ENCODE data around the gene RALGPS1.
A peak's percentile ranks its signal among the peaks of the same experiment; 100 is the strongest.

RALGPS1 gene

GRCh38 chr9:127205952-127206351, 291.4 kb downstream of the RALGPS1 start:
- no peak for DNase-seq (ENCODE audit: low read depth)

- no peak for DNase-seq (ENCODE audit: low read depth)
Observed at GRCh38 chr9:127206666-127207065, 292.1 kb downstream of the RALGPS1 start.

DNA sequence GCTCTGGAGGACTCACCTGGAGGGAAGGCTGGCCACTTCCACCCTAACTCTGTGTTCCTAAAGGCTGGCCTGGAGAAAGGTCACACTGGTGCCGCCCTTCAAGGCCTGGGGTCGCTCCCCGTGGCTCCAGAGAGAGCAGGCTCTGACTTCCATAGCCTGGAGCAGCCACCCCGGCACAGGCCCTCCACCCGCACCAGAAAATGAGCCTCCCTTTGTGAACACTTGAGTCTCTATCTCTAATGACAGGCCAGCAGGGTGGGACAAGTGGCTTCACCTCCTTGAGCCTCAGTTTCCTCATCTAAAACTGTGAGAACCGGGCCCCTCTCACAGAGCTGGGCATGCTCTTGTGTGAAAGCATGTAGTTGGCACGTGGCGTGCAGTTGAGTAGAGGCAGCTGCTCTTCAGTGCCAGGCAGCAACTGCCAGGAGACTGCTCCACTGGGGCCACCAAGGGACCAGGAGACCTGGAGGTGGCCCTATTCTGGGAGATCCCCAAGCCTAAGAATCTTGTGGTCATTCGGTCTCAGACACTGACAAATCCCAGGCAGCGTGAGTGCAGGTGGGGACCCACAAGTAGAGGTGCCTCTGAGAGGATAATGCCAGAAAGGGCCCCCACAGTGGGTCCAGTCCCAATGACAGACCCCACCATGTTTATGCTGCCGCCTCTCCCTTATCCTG, 293.3 kb downstream of the RALGPS1 start:
- DNase-seq (ENCODE audit: low read depth) = no peak

DNA sequence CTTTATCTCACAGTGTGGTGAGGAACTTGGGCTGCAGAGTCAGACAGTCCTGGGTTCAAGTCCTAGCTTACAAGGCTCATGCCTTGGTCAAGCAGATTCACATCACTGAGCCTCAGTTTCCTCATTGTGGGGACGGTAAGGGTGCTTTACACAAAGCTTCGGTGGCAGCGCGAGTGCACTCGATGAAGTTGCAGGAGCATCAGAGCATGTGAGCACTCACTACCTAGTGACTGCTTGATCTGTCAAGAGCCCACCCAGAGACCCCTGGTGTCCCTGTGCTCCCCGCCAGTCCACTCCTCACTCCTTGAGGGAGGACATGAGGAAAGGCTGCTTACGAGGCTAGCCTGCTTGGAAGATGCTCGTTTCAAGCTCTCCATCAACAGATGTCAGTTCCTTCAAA, 293.8 kb downstream of the RALGPS1 start:
- DNase-seq (ENCODE audit: low read depth) = no peak

GRCh38 chr9:127209220-127209619, 294.6 kb downstream of the RALGPS1 start:
- no peak for DNase-seq (ENCODE audit: low read depth)

- DNase-seq (ENCODE audit: low read depth) = no peak
Observed at GRCh38 chr9:127209948-127210640, 295.5 kb downstream of the RALGPS1 start.

- no peak for DNase-seq (ENCODE audit: low read depth)
Observed at GRCh38 chr9:127210851-127211730, 296.5 kb downstream of the RALGPS1 start.

DNA sequence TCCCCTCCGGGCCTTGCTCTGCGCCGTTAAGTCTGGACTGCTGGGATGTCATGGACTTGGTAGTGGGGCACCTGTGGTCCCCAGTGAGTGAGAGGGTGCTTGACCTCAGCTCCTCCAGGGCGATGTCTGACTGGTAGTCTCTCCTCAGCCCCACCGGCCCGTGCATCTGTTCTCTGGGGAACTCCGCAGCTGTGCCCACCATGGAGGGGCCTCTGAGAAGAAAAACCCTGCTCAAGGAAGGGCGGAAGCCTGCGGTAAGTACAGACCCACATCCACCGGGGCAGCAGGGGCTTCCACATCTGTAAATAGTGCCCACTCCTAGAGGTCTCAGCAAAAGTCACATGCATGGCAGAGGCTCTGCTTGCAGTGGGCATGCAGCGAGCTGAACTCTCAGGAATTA, 297.4 kb downstream of the RALGPS1 start:
- DNase-seq (ENCODE audit: low read depth) = no peak

- DNase-seq (ENCODE audit: low read depth) = no peak
Observed at GRCh38 chr9:127212453-127212852, 297.9 kb downstream of the RALGPS1 start.

- no peak for DNase-seq (ENCODE audit: low read depth)
Observed at GRCh38 chr9:127213859-127214258, 299.3 kb downstream of the RALGPS1 start.

DNA sequence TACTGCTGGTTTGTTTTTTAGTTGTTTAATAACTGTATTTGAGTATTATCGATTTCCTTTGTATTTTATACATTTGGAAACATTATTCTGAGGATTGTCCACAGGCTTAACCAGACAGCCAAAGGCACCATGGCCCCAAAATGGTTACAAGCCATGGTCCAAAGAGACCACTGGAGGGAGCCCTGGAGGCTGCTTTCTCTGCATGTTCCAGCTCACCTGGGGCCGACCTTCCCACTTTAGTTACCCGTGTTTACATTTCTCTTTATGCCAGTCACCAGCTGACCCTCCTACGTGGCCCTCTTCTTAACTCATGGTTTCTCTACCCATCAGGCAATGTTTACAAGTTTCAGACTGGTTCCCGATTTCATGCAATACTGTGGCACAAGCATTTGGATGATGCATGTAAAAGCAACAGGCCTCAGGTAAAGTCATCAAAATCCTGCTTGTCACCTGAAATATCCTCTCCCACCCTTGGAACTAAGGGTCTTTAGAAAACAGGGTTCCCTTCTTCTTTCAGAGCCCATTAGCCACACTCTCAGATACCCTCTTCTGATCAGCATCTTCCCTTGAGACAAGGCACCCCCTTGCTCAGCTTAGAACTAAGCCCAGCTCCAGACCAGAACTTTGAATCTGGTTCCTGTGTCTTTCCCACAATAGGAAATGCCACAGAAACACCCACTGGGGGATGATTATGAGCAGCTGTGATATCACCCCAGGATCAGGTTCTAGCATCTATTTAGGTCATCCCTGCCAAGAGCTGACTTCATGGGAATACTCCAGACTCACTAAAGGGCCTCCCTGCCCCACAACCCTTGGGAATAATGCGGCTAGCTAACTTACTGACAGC, 300.1 kb downstream of the RALGPS1 start:
- peak; percentile 44 for DNase-seq (ENCODE audit: low read depth)

DNA sequence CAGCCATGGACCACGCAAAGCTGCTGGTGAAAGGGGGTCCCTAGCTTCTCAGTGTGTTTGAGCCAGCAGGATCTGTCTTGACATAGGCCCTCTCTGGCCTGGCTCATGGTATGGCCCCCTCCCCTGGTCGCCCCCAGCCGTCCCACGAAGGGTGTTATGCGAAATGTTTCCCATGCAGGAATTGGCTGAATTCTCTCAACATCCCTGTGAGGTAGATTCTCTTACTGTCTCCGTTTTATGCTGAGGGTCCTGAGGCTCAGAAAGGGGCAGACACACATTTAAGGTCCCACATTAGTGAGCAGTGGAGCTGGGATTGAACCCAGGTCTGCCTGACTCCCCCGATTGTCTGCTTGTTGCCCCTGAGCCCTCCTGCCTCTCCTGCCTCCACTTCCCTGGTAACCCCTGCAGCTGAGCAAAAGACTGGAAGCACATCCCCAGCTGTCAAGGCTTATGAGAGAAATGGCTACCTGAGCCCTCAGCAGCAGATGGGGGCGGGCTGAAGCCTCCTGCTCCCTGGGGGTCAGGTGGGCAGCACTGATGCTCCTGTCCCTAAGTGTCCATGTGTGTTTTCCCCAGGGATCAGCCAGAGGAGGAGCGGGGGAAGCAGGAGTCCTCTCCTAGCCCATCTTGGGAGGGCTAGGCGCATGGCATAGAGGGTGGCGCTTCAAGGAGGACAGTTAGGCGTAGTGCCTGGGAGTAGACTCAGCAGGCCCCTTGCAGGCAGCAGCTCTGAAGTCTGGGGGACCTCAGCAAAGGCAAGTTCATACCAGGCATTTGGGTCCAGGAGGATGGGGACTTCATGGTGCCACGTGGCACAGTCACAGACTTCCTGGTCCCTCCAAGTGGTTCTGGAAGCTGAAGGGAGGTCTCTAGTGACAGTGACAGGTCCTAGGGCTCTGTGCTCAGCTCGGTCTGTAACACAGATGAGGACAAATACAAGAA, 301.0 kb downstream of the RALGPS1 start:
- DNase-seq (ENCODE audit: low read depth) = no peak

GRCh38 chr9:127216210-127216887, 301.8 kb downstream of the RALGPS1 start:
- DNase-seq (ENCODE audit: low read depth) = no peak

DNA sequence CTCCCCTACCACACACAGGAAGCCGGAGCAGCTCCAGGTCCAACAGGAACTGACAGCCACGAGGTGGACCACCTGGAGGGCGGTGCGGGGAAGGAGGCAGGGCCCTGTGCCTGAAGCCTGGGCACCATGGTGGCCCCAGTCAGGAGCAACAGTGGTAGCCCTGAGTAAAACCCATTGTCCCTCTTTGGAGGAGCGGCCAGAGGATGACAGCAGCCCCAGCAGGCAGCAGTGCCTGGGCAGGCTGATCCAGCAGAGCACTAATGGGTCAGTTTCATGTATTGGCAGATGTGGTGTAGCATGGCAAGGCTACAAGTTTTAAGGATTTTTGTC, 302.3 kb downstream of the RALGPS1 start:
- DNase-seq (ENCODE audit: low read depth) = no peak

- no peak for DNase-seq (ENCODE audit: low read depth)
Observed at GRCh38 chr9:127218818-127219217, 304.2 kb downstream of the RALGPS1 start.

DNA sequence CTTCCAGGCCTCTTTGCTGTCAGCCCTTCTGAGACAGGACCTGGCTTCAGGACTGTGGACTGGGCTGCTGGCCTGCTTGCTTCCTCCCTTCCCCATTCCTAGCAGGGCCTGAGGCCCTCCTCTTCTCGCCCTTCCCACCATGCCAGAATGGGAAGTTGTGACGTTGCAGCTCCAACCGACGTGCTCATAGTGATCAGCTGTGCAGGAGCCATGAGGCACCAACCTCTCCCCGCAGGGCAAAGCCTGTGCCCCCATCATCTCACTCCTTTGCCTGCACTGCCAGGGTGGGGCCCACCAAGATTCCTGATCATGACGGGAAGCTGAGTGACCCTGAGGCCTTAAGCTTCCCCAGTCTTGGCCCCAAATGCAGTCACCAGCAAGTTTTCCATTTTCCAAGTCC, 304.9 kb downstream of the RALGPS1 start:
- DNase-seq (ENCODE audit: low read depth) = no peak

GRCh38 chr9:127221695-127222094, 307.1 kb downstream of the RALGPS1 start:
- no peak for DNase-seq (ENCODE audit: low read depth)

DNA sequence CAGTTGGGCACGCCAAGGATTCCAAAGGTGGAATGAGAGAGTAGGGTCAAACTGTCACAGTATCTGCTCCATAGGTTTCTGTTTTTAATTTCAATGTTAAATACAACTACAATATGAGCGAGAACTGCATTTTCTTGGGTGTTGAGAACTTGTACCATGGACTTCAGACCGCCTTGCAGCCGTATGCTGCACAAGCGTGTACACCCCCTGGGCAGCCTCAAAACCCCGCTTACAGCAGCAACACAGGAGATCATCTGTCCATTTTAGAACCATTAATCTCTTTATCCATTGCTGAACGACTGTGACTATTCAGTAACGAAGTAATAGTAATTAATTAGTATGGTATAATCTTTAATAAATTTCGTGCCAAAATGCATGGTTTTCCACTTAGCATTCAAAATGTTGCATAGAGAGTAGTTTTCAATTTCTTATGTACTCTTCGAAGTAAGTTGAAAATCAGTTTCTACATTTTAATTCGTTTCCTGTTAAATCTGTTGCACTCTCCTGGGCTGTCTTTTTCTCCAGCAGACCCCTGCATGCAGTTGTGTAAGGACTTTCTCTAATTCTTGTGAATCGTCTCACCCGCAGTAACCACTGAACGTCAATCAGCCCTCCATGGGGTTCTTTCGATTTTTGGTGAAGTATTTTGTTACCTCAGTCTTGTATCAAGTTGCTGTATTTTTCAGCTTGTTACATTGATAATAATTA, 308.0 kb downstream of the RALGPS1 start:
- DNase-seq (ENCODE audit: low read depth) = no peak

DNA sequence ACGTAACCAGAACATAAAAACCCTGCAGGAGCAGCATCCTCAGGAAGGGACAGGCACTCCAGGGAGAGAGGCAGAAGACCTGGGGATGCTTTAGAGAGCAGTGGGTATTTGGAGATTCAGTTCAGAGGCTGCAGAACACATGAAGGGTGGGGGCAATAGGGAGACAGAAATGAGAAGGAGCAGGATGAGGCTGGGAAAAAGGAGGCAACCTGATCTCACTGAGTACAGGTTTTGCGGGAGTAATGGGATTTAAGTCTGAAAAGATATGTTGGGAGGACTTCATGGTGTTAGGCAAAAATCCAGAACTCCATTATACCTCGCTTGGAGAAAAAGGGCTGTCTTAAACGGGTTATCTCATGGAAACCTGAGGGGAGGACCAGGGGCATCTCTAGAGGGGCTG, 308.7 kb downstream of the RALGPS1 start:
- DNase-seq (ENCODE audit: low read depth) = no peak

DNA sequence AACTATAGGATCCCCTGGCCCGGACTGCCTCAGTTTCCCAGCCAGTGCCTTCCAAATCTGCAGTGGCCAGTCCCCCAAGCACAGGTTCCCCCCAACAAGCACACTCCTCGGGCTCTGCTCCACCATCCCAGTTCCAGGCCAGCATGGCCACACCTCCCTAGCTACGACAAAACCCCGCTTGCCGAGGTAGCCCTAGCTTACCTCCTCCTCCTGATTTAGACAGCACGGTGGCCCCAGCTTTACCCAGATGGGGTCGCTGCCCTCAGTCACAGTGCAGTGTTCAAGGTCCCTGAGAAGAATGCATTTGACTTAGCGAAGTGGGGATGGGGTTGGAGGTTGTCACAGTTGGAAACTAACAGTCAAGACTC, 309.2 kb downstream of the RALGPS1 start:
- no peak for DNase-seq (ENCODE audit: low read depth)

All from amniotic epithelial cell (primary cell).